Skeletal muscle satellite cell (primary cell): ENCODE data around the gene ZFY. TPM values are rescaled to one million over a fixed set of nuclear protein-coding genes. Genes with fewer than 3 reads are reported as not detected.

Experiments
- H3K27me3 ChIP-seq: 2 replicates; pipeline ENCODE4 v1.7.0; 2013; ENCODE audit warnings: low read length; ENCODE audit not compliant: control insufficient read depth, insufficient read depth
- H3K36me3 ChIP-seq: 2 replicates; pipeline ENCODE4 v1.7.0; 2013; ENCODE audit warnings: mild to moderate bottlenecking, control low read depth, low read length; ENCODE audit not compliant: insufficient read depth
- H3K4me1 ChIP-seq: 2 replicates; pipeline ENCODE4 v1.7.0; 2013; ENCODE audit warnings: low read length; ENCODE audit not compliant: control insufficient read depth, insufficient read depth
- H3K4me2 ChIP-seq: 2 replicates; pipeline ENCODE4 v1.7.0; 2013; ENCODE audit warnings: mild to moderate bottlenecking, low read length
- H3K4me3 ChIP-seq: 2 replicates; pipeline ENCODE4 v1.7.0; 2013; ENCODE audit warnings: low read length
- H3K9ac ChIP-seq: 2 replicates; pipeline ENCODE4 v1.7.0; 2013; ENCODE audit warnings: mild to moderate bottlenecking, low read depth, low read length, moderate library complexity
- H3K9me3 ChIP-seq: replicated peaks from 2 replicates; pipeline ENCODE4 v1.7.0; 2013; ENCODE audit warnings: mild to moderate bottlenecking, control low read depth, low read length
- total RNA-seq: library from RNA; depleted of rRNA; stranded (reverse); fragments of >200 nt; gene quantifications from 2 replicates; pipeline ENCODE4 v1.2.3, GENCODE V29; 2012; rRNA removed

ZFY gene
- total RNA-seq, result 11.8 TPM in 1 of 2 replicates, not detected in the other

DNA sequence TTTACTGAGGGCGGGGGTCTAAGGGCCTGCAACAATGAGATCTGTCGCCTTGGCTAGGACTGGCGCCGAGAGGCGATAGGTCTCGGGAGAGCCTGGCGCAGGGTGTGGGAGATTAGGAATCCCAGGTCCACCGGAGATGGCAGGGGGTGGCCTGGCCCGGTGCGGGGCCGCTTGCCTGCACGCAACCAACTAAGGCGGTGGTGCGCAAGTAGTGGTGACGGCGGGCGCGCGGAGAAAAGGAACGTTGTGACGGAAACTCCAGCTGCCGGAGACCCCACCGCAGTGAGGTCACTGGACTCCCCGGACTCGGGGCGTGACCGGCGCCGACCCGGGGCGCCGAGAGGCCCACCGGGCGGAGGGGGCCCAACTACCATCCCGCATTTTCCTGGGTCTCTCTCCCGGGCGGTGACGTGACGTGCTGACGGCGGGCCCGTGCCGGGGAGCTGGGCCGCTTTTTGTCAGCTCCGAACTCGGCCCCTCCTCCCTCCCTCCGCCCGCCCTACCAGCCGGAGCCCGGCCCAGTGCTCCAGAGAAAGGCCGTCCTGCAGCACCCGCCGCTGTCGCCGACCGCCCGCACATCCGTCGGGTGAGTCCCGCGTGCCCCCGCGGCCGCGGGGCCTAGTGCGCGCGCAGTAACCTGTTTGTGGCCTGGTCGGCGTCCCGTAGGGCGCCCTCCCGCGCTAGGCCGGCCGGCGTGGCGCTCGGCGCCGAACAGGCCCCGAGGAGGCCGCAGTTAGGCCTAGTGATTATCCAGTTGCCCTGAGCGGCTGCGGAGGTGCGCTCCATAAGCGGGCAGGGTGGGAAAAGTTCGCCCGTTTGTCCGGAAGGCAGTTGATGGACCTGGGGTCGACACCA is at the start of gene ZFY:
TSS of gene ZFY (plus strand) at position 521 of the 855 bp plus-strand sequence. CDS start 18,556 bp downstream, outside the sequence.
- Histone ChIP-seq H3K9ac (no peak within 1 kb of the TSS), H3K36me3 (no peaks in the 10 kb centered on the region), H3K4me2 (no peak within 1 kb of the TSS), H3K4me3 (no peak within 1 kb of the TSS), H3K9me3 (no peaks in the 10 kb centered on the region), H3K4me1 (no peaks in the 10 kb centered on the region), H3K27me3 (no peaks in the 10 kb centered on the region)

DNA sequence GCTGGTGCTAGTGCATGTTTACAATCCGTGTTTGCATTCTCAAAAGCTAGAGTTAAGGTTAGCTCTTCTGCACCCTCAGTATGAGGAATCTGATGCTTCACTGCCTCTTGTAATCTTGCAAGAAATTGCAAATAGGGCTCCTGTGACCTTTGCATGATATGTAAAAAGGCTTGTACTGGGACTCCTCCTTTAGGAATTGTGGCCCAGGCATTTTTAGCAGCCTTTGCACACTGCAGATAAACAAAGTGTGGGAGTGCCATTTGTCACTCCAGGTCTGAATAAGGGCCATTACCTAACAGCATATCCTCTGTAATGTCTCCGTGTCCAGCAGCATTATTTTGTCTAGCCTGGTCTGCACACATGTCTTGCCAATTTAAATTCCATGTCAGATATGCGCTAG is 49.3 kb upstream of the ZFY start:
- no peaks in the 10 kb centered on the region for H3K4me1 ChIP-seq
- H3K9me3 ChIP-seq, result no peaks in the 10 kb centered on the region
- H3K9ac ChIP-seq, result no peak overlapping the region
- H3K4me3 ChIP-seq, result no peak overlapping the region
- no peaks in the 10 kb centered on the region for H3K27me3 ChIP-seq
- H3K36me3 ChIP-seq, result no peaks in the 10 kb centered on the region
- H3K4me2 ChIP-seq, result no peak overlapping the region

DNA sequence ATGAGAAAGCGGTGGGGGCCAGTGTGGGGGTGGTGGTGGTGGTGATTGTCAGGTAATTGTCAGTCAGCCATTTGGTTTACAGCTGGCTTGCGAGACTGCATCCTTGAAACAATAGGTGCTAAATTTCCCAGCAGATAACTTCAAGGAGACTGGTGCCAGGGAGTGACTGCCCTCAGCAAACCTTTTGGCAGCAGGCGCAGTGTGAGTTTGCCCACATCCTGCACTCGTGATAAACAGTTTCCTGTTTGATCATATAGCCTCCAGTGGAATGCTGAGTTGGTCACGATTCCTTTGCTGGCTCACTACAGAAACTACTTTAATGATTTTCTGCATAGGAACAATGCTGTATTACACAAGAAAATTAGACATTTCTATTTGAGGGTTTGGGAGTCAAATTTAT is 47.8 kb upstream of the ZFY start:
- Histone ChIP-seq H3K9ac (no peak overlapping the region), H3K4me3 (no peak overlapping the region)

DNA sequence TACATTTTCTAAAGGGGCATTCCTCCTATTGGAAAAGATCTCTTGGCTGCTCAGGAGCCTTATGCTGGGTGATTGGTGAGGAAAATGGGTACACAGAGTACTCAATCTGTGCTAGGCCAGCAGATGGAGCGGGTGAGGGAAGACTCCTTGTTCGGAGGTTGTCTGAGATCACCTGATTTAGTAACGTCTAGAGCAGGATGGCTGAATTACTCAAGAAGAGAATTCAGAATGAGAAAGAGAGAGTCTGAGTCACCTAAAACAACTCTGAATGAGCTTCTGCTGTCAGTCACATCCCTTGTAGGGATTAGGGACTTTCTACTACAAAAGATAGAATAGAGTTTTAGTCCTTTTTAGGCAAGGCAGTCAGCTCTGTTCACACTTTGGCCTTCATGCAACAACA is 47.2 kb upstream of the ZFY start:
- no peaks in the 10 kb centered on the region for H3K4me1 ChIP-seq
- no peaks in the 10 kb centered on the region for H3K27me3 ChIP-seq
- no peak overlapping the region for H3K4me2 ChIP-seq
- no peak overlapping the region for H3K4me3 ChIP-seq
- H3K36me3 ChIP-seq, result no peaks in the 10 kb centered on the region
- no peak overlapping the region for H3K9ac ChIP-seq
- H3K9me3 ChIP-seq, result no peaks in the 10 kb centered on the region

More for the DNA sequence above, 47.8 kb upstream of the ZFY start:
- H3K36me3 ChIP-seq, result no peaks in the 10 kb centered on the region
- H3K4me2 ChIP-seq, result no peak overlapping the region
- no peaks in the 10 kb centered on the region for H3K27me3 ChIP-seq
- H3K4me1 ChIP-seq, result no peaks in the 10 kb centered on the region
- H3K9me3 ChIP-seq, result no peaks in the 10 kb centered on the region

DNA sequence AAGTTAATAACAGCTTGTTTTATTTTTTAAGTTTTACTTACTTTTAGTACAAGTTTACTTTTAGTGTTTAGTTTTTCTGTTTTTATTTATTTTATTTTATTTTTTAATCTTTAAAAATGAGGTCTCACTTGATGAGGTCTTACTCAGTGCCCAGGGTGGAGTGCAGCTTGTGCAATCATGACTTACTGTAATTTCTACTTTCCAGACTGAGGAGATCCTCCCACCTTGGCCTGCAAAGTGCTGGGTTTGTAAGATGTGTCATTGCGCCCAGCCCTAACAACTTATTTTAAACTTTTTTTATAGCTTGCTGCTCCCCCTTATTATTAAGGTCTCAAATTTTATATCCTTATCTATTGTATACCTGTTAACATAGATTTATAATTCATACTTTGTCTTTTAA is 41.7 kb upstream of the ZFY start:
- Histone ChIP-seq H3K4me3 (no peak overlapping the region), H3K27me3 (no peaks in the 10 kb centered on the region), H3K9me3 (no peaks in the 10 kb centered on the region), H3K36me3 (no peaks in the 10 kb centered on the region), H3K9ac (no peak overlapping the region), H3K4me2 (no peak overlapping the region), H3K4me1 (no peaks in the 10 kb centered on the region)

DNA sequence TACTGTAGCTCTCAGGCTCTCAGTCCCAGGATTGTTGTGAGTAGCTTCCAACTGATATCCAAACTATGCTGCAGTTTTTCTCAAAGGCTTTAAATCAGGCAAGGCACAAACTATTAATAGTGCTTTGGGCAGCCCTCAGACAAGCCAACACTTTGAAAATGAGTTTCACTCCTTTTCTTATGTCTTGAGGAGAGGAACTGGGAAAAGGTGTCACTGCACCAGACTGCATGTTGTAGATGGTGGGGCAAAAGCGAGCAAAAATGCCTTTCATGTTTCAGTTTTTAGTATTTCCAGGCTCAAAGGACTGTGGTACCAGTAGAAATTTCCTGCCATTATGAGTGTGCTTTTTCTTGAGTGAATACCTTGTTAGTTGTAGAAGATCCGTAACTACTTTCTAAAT is 39.1 kb upstream of the ZFY start:
- H3K36me3 ChIP-seq, result no peaks in the 10 kb centered on the region
- H3K9me3 ChIP-seq, result no peaks in the 10 kb centered on the region
- H3K4me3 ChIP-seq, result no peak overlapping the region
- no peak overlapping the region for H3K4me2 ChIP-seq
- no peaks in the 10 kb centered on the region for H3K27me3 ChIP-seq
- H3K9ac ChIP-seq, result no peak overlapping the region
- no peaks in the 10 kb centered on the region for H3K4me1 ChIP-seq

DNA sequence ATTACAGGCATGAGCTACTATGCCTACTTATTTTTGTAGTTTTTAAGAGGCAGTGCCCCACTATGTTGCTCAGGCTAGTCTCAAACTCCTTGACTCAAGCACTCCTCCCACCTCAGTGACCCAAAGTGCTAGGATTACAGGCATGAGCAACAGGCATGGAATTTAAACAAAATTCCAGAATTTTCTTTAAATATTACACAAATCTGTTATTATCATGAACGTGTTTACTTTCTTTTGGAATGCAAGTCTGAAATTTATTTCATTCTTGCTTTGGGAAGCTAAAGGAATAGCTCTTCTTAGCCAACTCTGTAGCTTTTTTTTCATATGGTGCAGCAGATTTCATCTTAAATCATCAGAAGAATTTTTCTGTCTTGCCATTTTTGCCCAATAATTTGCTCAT is 27.8 kb upstream of the ZFY start:
- no peaks in the 10 kb centered on the region for H3K9me3 ChIP-seq
- H3K36me3 ChIP-seq, result no peaks in the 10 kb centered on the region
- no peak overlapping the region for H3K4me3 ChIP-seq
- no peaks in the 10 kb centered on the region for H3K4me1 ChIP-seq
- H3K9ac ChIP-seq, result no peak overlapping the region
- no peaks in the 10 kb centered on the region for H3K27me3 ChIP-seq
- H3K4me2 ChIP-seq, result no peak overlapping the region

DNA sequence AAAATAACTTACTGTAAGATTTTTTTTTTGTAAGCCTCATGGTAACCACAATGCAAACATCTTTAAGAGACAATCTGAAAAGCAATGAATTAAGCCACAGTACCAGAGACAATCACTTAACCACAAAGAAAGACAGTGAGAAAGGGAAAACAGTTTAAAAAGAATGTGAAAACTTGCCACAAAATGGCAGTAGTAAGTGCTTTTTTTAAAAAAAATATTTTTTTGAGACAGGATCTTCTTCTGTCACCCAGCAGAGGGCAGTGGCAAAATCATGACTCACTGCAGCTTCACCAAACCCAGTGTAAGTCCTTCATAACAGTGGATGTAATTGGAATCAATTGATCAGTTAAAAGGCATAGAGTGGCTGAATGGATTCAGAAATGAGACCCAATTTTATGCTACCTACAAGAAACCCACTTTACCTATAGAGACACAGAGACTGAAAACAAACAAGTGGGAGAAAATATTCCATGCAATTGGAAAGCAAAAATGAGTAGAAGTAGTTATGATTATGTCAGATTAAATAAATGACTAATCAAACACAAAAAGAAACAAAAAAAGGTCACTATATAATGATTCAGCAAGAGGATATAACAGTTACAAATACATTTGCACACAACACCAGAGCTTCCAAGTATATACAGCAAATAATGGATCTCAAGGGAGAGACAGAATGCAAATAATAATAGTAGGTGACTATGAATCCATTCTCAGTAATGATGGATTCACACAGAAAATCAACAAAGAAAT is 21.9 kb upstream of the ZFY start:
- Histone ChIP-seq H3K4me3 (no peak overlapping the region), H3K9ac (no peak overlapping the region), H3K27me3 (no peaks in the 10 kb centered on the region), H3K36me3 (no peaks in the 10 kb centered on the region), H3K4me2 (no peak overlapping the region), H3K4me1 (no peaks in the 10 kb centered on the region), H3K9me3 (no peaks in the 10 kb centered on the region)

DNA sequence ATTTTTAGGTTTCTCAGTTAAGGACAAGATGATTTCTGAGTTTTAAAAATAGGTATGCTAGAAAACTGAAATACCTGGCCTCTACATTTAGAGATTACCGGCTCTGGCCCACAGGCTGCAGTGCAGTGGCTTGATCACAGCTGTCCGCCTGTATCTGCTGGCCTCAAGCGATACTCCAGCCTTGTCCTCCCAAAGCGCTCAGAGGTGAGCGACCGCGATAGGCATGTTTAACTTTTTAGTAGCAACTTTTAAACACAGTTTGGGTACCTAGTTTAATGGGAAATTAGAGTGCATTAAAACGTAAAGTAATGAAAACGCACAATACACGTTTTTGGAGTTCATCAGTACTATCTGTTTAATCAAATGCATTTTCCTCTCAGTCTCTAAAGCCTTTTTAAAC is 1.1 kb upstream of the ZFY start:
- H3K4me1 ChIP-seq, result no peaks in the 10 kb centered on the region
- no peak overlapping the region for H3K4me2 ChIP-seq
- no peak overlapping the region for H3K4me3 ChIP-seq
- H3K36me3 ChIP-seq, result no peaks in the 10 kb centered on the region
- H3K27me3 ChIP-seq, result no peaks in the 10 kb centered on the region
- H3K9me3 ChIP-seq, result no peaks in the 10 kb centered on the region
- H3K9ac ChIP-seq, result no peak overlapping the region

DNA sequence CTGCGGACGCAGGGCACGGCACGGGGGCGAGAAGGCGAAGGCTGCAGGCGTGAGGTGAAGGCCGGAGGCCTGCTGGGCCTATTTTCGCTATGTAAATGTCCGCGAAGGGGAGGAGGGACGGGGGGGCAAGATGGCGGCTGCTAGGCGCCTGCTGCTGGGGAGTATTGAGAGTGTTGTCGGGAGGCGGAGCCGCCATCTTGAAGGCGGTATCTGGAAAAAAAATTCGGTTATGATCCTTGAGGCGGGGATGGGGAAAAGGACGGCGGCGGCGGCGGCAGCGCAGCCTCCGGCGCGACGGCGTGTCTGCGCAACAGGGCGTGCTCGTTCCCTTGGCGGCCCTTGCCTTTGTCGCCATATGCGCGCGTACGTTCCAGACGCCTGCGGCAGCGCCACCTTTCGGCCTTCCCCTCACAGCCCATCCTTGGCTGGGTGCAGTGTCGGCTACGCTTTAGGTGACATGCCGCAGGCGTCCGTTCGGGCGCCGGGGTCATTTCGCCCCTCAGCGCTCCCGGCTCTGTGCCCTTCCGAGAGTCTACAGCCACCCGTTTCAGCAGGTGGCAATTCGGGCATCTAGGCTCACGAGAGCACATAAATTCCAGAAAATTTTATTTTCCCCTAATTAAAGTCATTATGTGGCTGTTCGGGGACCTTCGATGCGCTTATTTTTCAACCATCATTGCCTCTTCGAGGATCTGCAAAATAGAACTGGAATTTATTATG is 695 bp downstream of the ZFY start:
- Histone ChIP-seq H3K4me3 (no peak overlapping the region), H3K4me2 (no peak overlapping the region), H3K9ac (no peak overlapping the region), H3K9me3 (no peaks in the 10 kb centered on the region), H3K4me1 (no peaks in the 10 kb centered on the region), H3K27me3 (no peaks in the 10 kb centered on the region), H3K36me3 (no peaks in the 10 kb centered on the region)

DNA sequence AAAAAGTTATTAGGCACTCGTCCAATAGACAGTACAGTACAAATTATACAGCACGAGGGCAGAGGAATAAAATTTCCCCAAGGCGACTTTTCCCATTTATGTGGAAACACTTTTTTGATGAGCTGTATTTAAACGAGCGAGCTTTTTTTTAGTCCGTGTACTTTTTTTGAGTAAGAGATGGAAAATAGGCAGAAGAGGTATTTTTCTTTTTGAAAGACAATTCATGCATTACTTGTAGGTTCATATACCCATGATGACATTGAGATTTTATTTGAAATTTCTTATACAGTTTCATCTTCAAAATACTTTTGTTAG is 1.2 kb downstream of the ZFY start:
- Histone ChIP-seq H3K36me3 (no peaks in the 10 kb centered on the region), H3K4me1 (no peaks in the 10 kb centered on the region), H3K27me3 (no peaks in the 10 kb centered on the region), H3K9ac (no peak overlapping the region), H3K4me2 (no peak overlapping the region), H3K4me3 (no peak overlapping the region), H3K9me3 (no peaks in the 10 kb centered on the region)
